DMS 273 treated with DMSO at 0.1 percent for 48 hours (cell line): ENCODE data around the gene NELL2.
"Not testable (repeated sequence)": the region's sequence is repeated elsewhere in the genome, so short reads cannot be mapped to it uniquely, and the experiment has no call there.

Experiments used
- DNase-seq: peaks from one replicate; lab custom pipeline; 2025; lab: John Stamatoyannopoulos, UW

NELL2 gene

DNA sequence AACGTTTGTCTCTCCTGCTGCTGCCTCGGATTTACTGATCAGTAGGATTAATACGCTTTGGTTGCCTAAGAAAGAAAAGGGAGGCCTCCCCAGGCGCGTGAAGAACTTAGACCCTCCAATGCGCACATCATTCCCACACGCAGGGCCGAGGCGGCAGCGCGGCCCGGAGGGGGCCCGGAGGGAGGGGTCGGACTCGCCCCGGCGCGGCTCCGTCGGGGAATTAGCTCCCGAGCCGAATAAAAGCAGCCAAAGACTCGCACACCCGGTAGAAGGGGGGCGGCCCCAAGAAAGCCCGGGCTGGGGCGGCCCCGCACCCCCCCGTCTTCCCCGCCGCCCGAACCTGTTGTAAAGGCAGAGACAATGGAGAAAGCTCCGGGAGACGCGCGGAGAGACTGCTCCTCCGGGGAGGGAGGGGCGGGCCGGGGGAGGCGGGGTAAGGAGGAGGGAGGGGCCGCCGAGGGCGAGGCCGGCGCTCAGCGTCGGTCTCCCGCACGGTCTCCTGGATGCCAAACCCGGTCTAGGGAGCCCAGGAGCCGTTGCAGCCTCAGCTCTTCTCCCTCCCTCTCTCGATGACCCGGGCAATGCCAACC lies at the start of gene NELL2:
TSS of gene NELL2 (minus strand) at position 362 of the 590 bp plus-strand sequence. CDS start 446 bp downstream, outside the sequence.
- DNase-seq, result peak; percentile 39

DNA sequence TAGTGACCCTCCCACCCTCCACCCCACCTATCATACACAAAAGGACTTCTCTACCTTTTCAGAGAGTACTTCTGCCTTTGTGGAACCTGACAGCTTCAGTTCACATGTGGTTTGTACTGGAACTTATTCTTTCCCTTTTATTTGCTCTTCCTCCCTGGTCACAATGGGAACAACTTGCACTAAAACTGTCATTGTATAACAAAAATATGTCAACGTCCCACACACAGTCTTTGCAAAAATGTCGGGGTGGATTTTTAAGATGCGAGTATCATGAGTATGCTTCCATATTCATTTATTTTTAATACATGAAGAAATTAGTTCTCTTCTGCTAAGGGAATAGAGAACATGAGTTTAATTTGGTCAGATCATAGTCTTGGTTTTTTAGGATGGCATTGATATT lies 45.6 kb upstream of the NELL2 start:
- DNase-seq, result no peak

DNA sequence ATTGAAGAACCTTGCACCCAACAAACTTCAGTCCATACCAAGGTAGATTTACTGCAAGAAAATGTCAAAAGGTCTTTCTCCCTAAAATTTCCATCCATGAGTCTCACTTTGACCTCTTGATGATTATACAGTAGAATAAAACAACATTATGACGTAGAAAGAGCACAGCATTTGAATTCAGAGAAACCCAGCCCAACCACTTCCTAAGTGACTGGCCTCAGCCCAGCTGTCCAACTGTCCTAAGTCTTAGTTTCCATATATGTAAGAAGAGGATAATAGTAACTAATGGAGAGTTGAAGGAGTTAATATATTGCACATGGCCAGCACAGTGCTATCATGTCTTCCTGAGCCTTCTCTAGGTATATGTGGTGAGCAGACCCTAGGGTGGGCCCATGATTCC lies 41.0 kb upstream of the NELL2 start:
- DNase-seq, result no peak

DNA sequence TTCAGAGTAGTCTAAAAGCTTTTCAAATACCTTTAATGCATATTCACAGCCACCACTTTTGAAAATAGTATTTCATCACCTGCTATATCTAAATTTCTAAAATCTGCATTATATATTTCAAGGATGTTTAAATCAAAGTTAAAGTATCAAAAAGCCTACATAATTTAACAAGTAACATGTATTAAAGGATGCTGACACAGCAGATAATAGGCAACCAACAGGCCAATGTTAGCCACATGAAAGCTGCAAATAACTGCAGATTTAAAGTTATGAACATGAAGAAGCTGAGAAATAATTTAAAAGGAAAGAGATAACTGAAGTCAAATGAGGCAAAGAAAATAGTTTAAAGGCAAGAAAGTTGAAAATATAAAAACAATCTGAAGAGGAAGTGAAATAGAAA lies 39.8 kb upstream of the NELL2 start:
- DNase-seq, result no peak

DNA sequence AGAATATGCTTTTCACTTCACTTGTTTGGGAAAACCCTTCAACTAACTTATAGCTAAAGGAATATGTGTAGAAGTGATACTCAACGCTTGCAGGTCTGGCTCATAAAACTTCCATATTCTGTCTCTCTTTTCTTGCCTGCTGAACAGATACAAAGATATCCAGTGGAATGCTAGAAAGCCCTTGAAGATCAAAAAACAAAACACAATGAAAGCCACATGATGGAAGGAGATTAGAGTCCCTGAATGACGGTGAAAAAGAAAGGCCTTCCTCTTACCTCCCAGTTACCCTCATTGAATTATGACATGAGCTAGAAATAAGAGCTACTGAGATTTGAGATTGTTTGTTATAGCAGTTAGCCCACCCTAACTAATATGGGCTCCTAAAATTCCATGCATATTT lies 28.2 kb upstream of the NELL2 start:
- no peak for DNase-seq

DNA sequence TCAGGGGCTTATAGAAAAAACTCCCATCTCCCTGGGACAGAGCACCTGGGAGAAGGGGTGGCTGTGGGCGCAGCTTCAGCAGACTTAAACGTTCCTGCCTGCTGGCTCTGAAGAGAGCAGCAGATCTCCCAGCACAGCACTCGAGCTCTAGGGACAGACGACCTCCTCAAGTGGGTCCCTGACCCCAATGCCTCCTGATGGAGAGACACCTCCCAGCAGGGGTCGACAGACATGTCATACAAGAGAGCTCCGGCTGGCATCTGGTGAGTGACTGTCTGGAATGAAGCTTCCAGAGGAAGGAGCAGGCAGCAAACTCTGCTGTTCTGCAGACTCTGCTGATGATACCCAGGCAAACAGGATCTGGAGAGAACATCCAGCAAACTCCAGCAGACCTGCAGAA lies 22.0 kb upstream of the NELL2 start:
- not testable (repeated sequence) for DNase-seq

DNA sequence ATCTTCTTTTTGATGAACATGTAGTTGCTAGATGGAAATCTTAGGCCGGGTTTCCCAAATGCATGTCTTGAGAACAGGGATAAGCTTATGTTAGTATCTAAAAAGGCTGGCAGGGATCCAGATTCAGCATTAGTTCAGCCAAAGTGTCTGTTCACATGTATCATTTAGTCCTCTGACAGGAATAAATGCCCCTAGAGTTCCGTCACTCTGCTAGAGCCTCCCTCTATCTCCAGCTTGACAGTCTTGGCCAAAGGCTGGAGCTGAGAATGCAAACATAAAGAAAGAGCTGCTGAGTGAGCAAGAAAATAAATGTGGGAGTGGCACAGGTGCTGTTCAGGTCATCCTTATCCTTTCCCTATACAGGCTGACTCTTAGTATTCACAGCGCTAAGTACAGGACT lies 13.8 kb upstream of the NELL2 start:
- no peak for DNase-seq

DNA sequence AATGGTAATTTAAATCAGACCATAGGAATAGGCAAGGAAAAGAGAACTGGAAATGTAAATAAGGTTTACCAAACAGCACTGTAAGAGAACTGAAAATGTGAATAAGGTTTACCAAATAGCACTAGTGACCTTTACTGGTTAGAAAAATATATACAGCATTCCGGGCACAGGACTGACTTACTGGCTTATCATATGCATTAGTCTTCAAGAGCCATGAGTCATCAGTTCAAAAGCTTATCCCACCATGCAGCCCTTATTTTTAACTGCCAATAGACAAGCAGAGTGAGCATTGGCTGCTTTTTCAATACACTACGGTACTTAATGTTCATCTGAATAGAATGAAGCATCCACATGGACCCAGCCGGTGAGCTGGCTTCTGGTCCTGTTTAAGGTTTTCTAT lies 13.0 kb upstream of the NELL2 start:
- DNase-seq, result no peak

DNA sequence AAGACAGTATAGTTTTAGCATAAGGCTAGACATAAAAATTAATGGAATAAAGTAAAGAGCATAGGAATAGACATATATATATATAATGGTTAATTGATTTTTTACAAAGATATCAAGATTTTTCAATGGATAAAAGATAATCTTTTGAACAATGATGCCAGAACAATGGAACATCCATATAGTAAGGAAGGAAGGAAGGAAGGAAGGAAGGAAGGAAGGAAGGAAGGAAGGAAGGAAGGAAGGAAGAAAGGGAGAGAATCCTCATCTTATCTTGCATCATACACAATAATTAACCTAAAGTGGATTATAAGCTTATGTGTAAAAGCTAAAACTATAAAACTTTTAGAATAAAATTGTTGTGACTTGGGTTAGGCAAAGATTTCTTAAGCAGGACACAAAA lies 9.8 kb upstream of the NELL2 start:
- no peak for DNase-seq

DNA sequence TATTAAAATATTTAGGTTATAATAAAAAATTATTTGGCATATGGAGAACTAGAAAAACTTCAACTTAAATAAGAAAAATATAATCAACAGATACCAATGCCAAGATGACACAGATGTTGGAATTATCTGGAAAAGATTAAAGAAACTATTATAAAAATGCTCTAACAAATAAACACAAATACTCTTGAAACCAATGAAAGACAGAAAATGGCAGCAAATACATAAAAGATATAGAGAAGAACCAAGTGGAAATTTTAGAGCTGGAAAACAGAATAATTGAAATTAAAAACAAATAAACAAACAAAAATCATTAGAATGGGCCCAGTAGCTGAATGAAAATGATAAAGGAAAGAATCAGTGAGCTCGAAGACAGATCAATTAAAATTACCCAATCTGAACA lies 5.1 kb upstream of the NELL2 start:
- no peak for DNase-seq

DNA sequence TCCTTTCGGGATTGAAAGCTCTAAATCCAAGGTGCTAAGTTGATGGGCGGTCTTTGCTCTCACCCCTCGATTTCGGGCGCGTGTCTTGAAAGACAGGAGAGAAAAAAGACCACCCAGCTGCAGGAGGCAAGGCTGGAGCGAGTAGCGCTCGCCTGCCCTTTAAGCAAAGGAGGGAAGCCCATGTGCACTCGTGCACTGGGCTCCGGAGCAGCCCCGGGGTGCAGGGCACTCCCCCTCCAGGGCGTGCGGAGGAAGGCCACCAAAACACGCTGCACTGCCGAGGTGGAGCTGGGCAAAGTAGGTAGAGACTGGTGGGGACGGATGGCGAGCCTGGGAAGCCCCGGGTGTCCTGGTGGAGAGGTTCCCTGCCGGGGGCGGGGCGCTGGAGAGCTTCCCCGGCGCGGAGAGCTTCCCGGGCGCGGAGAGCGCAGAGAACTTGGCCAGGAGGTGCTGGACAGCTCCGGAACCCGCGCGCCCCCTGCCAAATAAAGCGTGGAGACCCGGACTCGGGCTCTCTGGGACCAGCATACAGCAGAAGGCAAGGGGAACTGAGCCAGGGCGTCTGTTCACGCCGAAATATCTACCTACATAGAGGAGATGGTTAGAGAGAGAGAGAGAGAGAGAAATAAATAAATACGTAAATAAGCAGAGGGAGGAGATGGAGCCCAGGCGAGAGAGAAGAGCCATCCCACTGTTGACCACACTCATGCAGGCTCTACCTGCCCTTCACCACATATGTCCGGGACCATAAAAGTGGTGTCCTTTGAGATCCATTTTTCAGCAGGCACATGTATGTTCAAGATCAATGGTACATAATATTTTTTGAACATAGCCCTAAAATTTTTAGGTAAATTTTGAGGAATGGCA lies 662 bp upstream of the NELL2 start:
- DNase-seq, result peak; percentile 55

DNA sequence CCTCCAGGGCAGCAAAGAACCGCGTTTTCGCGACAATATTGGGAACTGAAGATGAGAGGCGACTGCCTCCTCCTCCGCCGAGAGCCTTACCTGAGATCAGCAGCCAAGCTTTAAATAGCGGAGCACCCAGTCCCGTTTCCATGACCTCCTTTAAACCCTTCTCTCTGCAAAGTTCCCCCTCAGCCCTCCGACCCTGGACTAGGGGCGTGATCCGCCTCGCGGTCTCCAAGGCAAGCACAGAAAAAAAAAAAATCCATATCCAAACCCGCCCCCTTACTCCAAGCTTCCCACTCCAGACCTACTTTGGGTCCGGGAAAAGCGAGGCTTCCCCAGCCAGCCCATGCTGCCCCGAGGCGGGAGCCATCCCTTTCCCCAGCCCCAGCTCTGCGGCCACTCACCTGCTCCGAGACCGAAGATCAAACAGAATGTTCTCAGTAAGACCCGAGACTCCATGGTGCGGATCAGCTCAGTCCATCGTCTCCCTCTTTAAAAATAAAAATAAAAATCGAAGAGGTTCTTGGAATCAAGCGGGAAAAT lies 630 bp downstream of the NELL2 start:
- peak; percentile 10 for DNase-seq

DNA sequence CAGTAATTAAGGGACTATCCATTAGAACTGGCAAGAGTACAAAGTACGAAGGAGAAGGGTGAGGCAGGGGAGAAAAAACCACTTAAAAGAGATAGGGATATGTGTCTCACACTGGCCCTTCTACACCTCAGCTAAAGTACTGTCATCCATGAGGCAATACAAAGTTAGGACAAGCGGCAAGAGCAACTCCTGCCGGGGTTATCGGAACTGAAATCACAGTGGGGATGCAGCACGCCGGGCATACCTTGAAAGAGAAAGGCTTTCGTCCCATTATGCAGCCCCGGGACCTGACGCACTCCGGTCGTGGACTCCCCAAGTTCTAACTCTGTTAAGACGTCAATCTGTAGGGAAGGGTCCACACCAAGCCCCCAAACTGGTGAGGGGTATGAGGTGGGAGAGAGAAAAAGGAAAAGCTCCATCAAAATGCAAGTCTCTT lies 1.1 kb downstream of the NELL2 start:
- DNase-seq, result no peak

DNA sequence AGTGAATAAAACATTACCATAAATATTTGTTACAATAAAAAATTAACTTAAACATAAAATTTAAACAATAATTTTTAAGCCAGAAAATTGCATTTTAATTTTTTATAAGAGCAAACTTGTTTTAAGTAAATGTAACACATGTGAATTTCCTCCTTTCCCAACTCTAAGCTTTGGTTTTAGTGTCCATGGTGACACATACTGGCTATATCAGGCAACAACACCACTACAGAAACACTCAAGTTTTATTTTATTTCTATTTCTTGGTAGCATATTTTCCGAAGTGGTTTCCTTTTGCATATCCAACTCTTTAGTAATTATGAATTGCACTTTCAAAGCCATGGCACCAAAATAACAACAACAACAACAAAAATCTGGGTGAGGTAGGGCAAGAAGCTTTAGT lies 2.2 kb downstream of the NELL2 start:
- peak; percentile 0 for DNase-seq

DNA sequence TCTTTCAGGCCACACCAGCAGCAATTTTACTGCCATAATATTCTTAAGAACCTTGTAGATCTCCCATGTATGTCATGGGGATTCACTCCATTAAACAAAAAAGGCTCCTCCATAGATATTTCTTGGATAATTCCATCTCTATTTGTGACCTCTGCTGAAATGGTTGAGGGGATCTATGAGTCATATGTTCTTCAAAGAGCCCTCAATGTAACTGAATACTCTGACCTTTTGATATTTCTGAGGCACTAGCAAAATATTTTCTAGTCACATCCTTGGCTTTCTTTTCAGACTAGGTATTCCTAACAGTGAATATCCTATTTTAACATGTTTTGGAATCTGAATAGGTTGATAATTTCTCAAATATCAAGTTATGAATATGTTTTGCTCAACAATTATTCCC lies 6.6 kb downstream of the NELL2 start:
- DNase-seq, result no peak

DNA sequence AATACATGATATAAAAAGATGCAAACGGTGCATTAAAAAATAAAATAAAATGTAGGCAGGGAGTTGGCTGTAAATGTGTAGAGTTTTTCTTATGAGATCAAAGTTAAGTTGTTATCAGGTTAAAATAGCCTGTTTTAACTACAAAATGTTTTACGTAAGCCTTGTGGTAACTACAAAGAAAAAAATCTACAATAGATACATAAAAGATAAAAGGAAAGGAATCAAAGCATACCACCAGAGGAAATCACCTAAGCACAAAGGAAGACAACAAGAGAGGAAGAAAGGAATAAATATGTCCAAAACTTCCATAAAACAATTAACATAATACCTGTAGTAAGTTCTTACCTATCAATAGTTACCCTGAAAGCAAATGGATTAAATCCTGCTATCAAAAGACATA lies 12.2 kb downstream of the NELL2 start:
- no peak for DNase-seq

DNA sequence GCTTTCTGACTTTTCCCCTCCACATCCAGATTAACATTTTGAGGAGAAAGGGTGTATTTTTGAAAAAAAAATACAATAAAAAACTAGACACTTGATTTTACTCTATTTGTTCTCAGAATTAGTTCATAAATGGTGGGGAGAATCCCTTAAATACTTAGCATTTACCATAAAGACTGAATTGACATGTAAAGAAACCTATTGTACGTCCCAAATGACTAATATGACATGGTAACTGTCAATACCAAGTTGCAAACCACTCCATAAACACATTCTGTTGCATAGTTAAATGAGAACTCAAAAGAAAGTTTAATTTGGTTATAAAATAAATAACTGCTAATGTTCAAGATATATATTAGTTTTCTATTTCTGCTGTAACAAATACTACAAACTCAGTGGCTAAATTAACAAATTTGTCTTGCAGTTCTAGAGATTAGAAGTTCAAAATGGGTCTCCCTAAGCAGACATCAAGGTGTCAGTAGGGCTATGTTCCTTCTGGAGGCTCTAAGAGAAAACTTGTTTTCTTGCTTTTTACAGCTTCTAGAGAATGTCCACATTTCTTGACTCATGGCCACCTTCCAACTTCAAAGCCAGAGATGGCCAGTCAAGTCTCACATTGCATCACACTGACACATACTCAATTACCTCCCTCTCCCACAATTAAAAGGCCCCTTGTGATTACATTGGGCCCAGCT lies 16.0 kb downstream of the NELL2 start:
- DNase-seq, result no peak

DNA sequence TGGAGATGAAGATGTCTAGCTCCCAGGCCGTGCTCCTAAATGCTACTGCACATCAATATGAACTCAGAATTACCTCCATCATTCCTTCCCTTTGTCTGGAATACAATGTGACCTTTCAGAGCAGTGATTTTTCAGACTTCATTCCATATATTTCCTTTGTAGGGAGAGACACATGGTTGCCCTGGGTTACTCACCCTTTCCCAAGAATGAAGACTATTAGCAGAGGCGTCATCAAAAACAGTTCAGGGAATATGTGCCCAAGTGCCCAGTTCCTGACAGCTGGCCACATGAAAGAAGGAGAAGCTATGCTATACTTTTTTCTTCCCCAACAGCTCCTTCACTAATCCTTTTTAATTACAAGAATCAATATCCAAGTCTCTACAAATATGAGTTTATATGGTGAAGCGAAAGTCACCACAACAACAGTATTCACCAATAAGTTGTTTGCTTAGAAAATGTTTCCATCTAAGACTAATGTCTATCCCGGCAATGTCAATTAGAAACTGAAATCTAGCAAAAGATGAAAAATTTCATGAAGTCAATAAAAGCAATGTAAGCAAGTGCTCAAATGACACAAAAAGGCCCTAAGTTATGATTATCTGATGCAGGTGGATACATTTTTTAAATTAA lies 17.8 kb downstream of the NELL2 start:
- no peak for DNase-seq

DNA sequence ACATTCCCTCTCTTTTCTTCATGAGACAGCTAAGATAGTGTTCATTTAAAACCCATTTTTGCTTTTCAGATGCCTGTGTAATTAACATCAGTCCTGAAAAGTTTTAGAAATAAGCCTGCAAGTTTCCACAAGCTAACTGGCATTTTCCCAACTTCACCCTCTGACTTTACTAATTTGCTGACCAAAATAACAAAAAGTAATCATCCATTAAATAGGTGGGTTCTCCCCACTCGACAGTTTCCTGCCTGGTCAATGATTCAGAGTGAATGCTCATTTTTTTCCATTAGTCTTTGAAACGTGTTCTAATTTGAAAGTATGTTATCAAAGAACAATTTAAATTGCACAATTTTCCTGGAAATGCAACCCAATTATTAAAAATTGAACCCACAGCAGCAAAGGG lies 23.6 kb downstream of the NELL2 start:
- DNase-seq, result no peak

DNA sequence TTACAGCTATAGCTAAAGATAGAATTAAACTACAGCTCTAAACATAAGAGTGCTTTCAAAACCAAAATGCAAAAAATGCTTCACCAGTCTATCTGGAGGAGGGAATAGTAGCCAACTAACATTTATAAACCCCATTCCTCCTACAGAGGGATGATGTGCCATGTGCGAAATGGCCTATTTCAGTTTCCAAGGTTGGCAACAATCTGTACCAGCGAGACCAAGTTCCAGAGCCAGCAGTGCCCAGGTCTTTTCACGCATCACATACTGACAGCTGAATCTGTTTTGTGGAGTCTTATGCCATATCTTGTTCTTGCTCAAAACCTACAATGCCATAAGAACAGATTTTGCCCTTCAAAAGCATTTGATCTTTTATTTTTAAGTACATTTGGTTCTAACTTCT lies 24.5 kb downstream of the NELL2 start:
- DNase-seq, result no peak

DNA sequence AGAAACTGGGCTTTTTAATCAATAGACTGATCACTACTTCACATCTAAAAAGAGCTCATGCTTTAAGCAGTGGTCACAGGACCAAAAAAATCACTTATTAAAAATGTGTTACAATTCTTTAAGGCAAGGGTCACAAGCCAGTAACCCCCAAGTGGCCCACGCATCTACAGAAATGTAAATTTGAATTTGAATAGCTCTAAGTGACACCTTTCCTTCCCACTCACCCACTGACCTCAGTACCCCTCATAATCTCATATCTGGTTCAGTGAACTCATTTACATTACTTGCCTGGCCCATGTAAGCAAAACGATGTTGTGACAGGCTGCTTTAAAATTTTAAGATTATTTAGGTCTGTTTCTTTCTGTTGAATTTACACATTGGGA lies 27.4 kb downstream of the NELL2 start:
- DNase-seq, result no peak
